ENCODE measurements around the gene BACE2.

DNA sequence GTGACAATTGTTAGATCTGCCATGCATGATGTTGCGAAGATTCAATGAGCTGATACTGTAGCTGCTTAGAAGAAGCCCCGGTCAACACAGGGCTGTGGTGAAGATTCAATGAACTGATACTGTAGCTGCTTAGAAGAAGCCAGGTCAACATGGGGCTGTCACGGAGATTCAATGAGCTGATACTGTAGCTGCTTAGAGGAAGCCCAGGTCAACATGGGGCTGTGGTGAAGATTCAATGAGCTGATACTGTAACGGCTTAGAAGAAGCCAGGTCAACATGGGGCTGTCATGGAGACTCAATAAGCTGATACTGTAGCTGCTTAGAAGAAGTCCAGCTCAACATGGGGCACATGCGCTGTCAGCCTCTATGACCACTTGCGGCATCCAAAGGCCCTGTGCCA lies 18.8 kb upstream of the BACE2 start:
- TF ChIP-seq, protein P1, sequence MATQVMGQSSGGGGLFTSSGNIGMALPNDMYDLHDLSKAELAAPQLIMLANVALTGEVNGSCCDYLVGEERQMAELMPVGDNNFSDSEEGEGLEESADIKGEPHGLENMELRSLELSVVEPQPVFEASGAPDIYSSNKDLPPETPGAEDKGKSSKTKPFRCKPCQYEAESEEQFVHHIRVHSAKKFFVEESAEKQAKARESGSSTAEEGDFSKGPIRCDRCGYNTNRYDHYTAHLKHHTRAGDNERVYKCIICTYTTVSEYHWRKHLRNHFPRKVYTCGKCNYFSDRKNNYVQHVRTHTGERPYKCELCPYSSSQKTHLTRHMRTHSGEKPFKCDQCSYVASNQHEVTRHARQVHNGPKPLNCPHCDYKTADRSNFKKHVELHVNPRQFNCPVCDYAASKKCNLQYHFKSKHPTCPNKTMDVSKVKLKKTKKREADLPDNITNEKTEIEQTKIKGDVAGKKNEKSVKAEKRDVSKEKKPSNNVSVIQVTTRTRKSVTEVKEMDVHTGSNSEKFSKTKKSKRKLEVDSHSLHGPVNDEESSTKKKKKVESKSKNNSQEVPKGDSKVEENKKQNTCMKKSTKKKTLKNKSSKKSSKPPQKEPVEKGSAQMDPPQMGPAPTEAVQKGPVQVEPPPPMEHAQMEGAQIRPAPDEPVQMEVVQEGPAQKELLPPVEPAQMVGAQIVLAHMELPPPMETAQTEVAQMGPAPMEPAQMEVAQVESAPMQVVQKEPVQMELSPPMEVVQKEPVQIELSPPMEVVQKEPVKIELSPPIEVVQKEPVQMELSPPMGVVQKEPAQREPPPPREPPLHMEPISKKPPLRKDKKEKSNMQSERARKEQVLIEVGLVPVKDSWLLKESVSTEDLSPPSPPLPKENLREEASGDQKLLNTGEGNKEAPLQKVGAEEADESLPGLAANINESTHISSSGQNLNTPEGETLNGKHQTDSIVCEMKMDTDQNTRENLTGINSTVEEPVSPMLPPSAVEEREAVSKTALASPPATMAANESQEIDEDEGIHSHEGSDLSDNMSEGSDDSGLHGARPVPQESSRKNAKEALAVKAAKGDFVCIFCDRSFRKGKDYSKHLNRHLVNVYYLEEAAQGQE (IDR thresholded peaks at IDR 0.05), result no peak
- no peak for TF ChIP-seq JUND (IDR thresholded peaks at IDR 0.05)

Measured in liver (tissue), 2 donors.